Activated naive CD8-positive, alpha-beta T cell treated with anti-CD3 and anti-CD28 coated beads, Interleukin-2, amount 50 U/mL, for 16 hours (primary cell): ENCODE data around the gene DIDO1.
"Not testable (repeated sequence)": the region's sequence is repeated elsewhere in the genome, so short reads cannot be mapped to it uniquely, and the experiment has no call there.

Experiments used
- DNase-seq: peaks from one replicate; pipeline ENCODE4 v3.0.0-alpha.2; 2020; ENCODE audit warnings: low read depth, low spot score

The DIDO1 gene

DNA sequence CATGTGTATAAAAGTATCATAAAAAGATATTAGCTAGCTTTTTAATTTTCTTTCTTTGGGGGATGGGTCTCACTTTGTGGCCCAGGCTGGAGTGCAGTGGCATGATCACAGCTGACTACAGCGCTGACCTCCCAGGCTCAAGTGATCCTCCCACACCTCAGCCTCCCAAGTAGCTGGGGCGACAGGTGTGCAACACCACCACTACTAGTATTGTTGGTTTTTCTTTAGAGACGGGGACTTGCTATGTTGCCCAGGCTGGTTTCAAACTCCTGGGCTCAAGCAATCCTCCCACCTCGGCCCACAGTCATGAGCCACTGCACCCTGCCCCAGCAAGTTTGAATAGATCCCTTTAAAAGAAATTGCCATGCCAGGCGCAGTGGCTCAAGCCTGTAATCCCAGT is 71.2 kb downstream of the DIDO1 start:
- DNase-seq: no peak

DNA sequence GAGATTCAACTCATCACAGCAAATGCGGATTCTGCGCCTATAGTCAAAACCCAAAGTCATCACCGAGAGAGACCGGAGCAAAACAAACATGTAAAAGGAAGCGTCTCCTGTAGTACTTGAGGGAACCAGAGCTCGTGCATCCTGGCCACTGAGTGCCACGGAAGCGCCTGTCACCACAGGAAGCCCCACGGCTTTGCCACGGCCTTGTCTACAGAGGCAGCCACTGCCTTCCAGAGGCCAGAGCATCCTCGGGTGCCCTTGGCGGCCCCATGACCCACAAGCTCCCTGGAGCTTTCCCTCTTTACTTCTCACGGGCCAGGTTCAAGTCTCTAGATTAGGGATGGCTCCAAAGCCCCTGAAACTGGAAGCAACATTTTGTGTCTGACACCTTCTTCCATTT is 72.2 kb downstream of the DIDO1 start:
- no peak for DNase-seq

DNA sequence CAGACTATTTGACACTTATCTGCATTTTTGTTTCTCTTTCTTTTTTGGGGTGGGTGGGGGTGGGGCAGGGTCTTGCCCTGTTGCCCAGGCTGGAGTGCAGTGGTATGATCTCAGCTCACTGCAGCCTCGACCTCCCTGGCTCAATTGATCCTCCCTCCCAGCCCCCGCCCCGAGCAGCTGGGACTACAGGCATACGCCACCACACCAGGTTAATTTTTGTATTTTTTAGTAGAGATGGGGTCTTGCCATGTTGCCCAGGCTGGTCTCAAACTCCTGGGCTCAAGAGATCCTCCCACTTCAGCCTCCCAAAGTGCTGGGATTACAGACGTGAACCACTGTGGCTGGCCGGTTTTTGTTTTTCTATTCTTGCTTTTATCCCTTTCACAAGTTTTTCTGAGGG is 73.0 kb downstream of the DIDO1 start:
- not testable (repeated sequence) for DNase-seq

DNA sequence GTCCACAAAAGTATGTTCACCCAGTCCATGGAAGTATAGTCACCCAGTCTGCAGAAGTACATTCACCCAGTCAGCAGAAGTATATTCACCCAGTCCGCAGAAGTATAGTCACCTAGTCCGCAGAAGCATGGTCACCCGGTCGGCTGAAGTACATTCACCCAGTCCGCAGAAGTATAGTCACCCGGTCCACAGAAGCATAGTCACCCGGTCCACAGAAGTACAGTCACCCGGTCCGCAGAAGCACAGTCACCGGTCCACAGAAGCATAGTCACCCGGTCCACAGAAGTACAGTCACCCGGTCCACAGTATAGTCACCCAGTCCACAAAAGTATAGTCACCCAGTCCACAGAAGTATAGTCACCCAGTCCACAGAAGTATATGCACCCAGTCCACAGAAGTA is 73.5 kb downstream of the DIDO1 start:
- DNase-seq: no peak

DNA sequence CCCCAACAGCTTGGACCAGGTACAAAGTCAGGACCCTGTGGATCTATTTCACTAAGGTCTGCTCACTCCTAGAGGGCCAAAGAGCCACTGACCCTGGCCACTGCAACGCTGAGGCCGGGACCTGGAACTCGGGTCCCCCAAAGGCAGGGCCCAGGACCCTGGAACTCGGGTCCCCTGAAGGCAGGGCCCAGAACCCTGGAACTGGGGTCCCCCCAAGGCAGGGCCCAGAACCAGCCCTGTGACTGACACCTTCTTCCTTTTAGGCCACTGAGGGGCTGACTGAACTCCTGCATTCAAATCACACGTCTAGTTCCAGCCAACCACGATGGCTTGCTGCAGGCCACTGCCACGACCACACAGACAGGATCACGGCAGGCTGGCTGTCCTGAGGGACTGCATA is 74.1 kb downstream of the DIDO1 start:
- no peak for DNase-seq

DNA sequence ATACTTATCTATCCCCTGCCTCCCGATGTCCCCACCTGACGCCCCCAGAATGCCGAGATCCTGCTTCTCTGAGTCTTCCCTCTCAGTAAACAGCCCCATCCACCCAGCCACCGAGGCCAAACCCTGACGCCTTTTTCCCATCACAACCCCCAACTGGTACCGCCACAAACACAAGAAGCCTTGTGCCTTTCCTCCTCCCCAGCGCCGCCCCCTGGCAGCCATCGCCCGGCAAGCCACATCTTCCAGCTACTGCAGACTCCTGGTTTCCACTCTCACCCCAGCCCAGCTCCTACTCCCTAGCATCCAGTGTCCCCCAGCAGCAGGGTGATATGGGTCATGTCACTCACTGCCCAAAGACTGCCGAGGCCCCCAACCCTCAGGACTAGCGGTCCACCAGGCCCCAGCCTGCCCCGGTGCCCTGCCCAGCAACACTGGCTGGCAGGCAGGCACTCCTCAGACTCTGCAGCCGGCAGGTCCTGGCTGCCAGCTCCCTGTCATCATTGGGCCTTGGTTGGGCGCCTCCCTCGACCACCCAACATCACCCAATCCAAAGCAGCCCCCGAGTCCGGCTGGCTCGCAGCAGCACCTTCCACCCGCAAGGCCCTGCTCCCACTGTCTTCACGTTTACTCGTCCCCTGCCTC is 75.9 kb downstream of the DIDO1 start:
- DNase-seq: no peak

DNA sequence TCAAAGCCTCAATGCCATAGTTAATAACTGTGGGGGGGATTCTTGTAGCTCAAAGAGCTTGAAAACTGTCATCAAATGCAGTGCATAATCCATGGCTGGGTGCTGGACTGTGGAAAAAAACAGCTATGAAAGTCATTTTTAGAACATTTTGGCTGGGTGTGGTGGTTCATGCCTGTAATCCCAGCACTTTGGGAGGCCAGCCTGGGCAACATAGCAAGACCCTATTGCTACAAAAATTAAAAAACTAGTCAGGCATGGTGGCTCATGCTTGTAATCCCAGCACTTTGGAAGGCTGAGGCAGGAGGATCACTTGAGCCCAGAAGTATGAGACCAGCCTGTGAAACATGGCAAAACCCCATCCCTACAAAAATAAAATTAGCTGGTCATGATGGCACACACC is 76.9 kb downstream of the DIDO1 start:
- no peak for DNase-seq

DNA sequence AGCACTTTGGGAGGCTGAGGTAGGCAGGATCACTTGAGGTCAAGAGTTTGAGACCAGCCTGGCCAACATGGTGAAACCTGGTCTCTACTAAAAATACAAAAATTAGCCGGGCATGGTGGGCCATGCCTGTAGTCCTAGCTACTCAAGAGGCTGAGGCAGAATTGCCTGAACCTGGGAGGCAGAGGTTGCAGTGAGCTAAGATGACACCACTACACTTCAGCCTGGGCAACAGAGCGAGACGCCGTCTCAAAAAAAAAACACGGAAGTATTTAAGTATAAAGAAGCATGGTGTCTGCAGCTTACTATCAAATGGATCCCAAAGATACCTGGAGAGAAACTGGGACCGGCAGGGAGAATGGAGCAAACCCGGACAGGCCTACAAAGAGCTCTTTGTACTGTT is 77.4 kb downstream of the DIDO1 start:
- not testable (repeated sequence) for DNase-seq

DNA sequence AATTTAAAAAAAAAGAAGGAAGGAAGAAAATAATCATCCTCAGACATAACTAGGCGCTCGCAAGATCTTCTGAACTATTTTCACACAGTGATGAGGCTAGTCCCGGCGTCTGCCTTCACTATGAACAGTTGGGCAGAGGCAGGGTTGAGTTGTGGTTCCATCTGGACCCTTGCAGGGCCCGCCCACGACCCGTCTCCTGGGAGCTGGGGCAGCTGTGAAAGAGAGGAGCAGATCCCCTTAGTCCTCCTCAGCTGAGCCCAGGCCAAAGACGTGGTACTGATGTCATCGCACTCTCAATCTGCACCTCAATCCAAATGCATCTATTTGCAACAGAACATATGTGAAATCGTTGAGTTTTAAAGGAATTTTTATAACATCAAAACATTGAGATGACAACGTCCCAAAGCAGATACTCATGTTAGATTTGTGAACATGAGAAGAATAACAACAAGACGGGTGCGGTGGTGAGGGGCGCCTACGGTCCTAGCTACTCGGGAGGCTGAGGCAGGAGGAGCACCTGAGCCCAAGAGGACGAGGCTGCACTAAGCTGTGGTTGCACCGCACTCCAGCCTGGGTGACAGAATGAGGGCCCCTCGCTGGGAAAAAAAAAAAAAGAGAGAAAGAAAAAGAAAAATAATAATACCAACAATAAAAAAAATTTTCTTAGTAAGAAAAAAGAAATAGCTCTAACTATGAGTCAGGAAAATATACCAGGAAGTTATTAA is 80.0 kb downstream of the DIDO1 start:
- DNase-seq: no peak

DNA sequence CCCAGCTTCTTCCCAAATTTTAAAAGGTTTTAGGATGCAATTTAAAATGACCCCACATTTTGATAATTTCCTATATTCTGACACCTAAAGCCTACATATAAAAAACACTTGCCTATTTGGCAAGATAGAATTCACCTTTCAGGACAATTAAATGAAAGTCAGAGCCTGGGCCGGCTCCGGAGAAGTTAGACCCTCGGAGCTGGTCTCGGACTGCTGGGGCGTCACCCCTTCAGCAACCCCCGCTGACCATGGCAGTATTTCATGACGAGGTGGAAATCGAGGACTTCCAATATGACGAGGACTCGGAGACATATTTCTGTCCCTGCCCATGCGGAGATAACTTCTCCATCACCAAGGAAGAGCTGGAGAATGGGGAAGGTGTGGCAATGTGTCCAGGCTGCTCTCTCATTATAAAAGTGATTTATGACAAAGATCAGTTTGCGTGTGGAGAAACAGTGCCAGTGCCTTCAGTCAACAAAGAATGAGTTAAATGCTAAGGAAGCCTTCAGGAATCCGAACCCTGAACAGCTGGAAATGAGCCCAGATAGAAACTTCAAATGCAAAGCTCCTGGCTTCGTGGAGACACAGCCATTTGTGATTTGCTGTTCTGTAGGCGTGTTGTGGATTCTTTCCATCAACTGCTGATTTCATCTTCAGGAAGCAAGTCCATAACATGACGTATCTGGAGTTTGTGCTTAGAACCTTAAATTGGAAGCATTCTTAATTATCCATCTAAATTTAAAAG is 80.7 kb downstream of the DIDO1 start:
- DNase-seq: no peak

DNA sequence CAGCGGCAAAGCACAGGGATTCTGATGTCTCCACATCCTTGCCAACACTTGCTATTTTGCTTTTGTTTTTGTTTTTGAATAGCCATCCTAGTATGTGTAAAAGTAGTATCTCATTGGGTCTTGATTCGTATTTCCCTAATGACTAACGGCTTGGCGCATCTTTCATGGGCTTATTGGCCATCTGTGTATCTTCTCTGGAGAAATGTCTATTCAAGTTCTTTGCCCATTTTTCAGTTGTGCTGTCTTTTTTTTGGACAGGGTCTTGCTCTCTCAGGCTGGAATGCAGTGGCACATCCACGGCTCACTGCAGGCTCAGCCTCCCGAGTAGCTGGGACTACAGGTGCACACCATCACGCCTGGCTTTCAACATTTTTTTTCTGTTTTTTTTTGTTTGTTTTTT is 82.1 kb downstream of the DIDO1 start:
- DNase-seq: no peak

DNA sequence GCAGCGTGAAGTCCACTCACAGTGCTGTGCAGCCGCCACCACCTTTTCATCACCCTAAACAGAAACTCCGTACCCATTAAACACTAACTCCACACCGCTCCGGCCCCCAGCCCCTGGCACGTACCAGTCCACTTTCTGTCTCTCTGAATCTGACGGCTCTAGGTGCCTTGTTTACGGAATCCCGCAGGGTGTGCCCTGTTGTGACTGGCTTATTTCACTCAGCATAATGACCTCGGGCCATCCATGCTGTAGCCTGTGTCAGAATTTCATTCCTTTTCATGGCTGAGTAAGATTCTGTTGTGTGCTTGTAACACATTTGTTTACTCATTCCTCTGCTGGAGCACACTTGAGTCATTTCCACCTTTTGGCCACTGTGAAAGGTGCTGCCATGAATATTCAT is 82.6 kb downstream of the DIDO1 start:
- no peak for DNase-seq

DNA sequence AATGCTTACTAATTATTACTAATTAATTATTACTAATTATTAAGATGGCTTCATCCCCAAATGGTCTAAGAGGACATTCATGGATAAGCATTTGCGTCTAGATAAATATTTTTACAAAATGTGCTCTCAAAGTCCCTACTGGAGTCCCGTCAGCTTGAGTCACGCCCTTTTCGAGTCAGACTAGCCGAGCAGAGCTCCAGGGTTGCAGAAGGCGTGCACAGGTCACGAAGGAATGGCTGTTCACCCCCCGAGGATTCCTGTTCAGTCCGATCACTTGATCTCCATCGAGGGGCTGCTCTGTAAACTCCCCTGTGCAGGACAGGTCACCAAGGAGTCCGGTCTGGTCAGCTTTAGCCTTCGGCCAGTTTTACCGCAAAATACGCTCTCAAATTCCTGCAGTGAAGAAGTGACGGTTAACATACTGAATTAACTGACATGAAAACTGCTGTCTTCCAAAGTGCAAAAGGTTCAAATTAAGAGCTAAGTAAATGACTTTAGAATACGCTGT is 84.5 kb downstream of the DIDO1 start:
- no peak for DNase-seq

DNA sequence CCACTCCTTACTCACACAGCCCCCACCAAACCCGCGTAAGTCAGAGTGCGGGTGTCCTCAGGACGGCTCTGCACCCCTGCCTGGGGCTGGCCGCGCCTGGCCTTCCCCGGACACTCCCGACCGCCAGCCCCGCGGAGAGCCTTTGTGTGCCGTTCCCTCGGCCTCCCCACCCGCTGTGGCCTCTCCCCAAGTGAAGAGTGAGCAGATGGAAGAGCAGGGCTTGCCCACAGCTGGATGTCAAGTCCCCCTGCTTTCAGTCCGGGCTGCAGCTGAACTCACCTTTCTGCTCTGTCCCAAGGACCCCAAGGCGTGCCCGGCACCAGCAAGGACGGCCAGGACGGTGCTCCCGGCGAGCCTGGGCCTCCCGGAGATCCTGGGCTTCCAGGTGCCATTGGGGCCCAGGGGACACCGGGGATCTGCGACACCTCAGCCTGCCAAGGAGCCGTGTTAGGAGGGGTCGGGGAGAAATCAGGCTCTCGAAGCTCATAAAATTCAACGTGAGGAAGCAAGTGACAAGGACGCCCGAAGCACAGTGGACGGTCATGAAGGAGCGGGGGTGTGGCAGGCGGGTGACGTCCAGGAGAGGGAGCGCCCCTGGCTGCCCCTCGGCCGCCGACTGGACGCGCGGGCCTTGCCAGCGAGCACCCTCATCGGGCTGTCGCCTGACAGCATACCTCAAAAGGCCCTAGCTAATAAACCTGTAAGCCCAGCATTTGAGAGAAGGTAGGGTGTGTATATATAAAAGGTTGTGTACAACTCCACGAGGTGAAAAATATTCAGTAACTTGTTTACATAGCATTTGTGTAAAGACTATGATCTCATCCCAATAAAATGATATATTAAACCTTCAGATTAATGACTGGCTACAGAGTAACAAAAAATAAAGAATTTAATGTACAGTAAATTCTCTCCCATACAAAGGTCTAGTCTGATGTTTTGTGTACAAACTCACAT is 85.8 kb downstream of the DIDO1 start:
- DNase-seq: no peak

DNA sequence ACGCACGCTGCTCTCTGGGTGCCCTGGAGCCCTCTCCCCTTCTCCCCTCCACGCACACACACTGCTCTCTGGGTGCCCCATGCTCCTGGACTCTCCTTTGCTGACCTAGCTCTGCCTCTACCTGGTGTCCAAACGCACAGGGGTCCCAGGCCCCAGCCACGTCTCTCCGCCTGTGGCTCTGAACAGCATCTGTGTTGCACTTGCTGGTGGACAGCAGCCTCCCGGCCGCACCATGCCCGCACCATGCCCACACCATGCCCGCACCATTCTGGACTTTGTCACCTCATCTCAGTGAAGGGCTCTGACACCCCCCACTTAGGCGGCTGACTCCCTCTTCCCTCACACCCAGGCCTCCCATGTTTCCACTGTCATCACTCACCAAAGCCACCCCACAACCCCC is 86.5 kb downstream of the DIDO1 start:
- DNase-seq: no peak

DNA sequence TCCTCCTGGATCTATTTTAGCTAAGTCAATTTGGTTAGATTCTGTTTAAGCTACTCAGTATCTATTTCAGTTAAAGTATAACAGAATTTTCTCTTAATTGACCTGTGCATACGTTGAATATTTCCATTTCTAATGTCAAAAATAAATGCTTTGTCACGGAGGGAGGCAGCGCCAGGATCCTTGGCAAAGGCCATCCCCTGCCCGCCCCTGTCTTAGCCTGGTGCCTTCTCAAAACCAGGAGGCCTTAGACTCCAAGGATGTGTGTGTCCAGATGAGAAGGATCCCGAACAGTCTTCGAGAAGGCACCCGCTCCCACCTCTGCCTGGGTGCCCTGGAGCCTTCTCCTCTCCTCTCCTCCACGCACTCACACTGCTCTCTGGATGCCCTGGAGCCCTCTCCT is 87.0 kb downstream of the DIDO1 start:
- DNase-seq: no peak

DNA sequence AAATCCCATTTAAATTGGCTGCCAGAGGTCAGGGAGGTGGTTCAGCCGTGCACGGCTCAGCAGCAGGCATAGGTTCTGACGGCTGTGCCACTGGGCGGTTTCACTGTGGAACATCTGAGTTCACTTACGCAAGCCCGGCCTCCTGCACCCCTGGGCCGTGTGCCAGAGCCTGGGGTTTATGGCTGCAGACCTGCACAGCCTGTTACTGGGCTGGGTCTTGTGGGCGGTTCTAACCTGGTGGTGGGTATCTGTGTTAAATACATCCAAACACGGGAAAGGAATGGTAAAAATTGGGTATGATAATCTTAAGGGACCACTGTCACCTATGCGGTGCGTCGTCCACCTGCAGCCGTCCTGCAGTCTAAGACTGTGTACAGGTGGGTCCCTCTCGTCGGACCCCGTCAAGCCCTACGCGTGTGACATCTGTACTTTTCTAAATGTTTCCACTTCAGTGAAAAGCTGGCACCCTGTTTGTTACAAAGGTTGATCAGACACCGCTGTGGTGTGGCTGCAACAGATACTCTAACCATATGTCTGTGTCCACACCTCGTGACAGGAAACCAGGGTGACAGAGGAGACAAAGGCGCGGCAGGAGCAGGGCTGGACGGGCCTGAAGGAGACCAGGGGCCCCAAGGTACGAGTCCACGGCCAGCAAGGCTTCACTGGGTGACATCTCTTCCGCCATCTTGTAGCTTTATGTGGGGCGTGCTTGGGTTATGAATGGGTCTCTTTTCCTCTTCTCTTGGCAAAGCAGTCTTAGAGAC is 88.0 kb downstream of the DIDO1 start:
- no peak for DNase-seq

DNA sequence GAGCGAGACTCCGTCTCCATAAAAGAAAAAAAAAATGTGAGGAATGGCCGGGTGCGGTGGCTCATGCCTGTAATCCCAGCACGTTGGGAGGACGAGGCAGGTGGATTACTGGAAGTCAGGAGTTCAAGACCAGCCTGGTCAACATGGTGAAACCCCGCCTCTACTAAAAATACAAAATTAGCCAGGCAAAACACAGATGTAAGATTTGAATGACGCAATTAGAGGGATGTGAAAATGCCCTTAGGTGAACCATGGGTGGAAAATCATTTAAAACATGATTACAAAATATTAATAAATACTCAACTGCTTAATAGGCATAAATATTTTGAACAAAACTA is 88.5 kb downstream of the DIDO1 start:
- no peak for DNase-seq

DNA sequence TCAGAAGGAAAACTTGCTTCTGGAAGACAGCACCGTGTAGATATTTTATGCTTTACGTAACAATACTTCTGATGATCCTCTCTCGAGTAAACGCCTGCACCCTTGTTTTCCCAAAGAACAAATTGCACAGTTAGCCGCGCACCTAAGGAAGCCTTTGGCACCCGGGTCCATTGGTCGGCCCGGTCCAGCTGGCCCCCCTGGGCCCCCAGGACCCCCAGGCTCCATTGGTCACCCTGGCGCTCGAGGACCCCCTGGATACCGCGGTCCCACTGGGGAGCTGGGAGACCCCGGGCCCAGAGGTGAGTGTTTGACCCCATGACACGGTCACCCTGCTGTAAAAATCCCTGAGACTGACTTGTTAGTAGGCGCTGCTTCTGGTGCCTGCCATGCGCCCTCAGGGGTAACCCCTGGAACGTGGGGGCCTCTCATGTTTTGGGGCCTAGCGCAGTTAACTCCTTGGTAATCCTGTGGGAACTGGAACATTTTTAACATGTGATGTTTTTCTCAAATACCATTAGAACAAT is 89.3 kb downstream of the DIDO1 start:
- no peak for DNase-seq

DNA sequence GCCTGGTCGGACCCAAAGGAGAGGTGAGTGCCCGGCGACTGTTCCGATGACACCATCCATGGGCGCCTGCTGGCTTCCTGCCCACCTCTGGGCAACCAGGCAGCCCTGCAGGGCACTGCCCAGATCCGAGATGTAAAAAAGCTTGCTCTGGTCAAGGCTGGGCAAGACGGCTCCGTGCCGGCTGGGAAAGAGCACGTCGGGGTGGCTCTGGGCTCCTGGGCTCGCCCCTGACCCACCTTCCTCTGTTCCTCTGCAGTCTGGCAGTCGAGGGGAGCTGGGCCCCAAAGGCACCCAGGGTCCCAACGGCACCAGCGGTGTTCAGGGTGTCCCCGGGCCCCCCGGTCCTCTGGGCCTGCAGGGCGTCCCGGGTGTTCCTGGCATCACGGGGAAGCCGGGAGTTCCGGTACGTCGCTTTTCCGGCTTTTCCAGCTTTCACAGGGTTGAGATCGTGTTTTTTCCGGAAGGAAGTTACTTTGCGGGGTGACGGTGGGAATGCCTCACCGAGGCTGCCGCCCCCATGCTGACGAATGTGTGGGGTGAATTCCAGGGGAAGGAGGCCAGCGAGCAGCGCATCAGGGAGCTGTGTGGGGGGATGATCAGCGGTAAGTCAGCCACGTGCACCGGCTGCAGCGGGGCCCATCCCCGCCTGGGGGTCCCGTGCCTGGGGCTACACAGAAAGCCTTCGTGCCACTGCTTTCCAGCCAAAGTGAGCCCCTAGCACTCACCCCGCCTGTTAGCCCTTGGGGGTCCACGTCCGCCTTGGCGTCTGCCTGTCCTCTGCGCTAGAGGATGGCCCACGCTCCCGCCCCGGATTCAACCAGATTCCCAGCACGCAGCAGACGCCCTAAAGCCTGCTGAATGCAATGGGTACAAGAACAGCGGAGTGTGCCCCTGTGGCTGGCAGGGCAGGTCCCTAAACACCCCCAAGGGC is 90.1 kb downstream of the DIDO1 start:
- no peak for DNase-seq
